HG03571 (cell line): ENCODE measurements around the gene APOC3.
"Not testable (repeated sequence)": the region's sequence is repeated elsewhere in the genome, so short reads cannot be mapped to it uniquely, and the experiment has no call there.

Experiments
- ATAC-seq: cut with Tn5 transposase; IDR thresholded peaks from one replicate; pipeline ENCODE4 v1.9.1; 2021; ENCODE audit not compliant: unreplicated experiment

APOC3 gene

GRCh38 chr11:116801662-116802061 lies 28.0 kb upstream of the APOC3 start:
- ATAC-seq, result not testable (repeated sequence)

GRCh38 chr11:116804001-116804400 lies 25.7 kb upstream of the APOC3 start:
- no peak for ATAC-seq

GRCh38 chr11:116807601-116808261 lies 22.0 kb upstream of the APOC3 start:
- no peak for ATAC-seq

GRCh38 chr11:116808262-116809175 lies 21.2 kb upstream of the APOC3 start:
- ATAC-seq, result no peak

- ATAC-seq, result no peak
Observed at GRCh38 chr11:116811194-116811593, 18.5 kb upstream of the APOC3 start.

- no peak for ATAC-seq
Observed at GRCh38 chr11:116812109-116812508, 17.6 kb upstream of the APOC3 start.

- no peak for ATAC-seq
Observed at GRCh38 chr11:116813170-116813569, 16.5 kb upstream of the APOC3 start.

- no peak for ATAC-seq
Observed at GRCh38 chr11:116813781-116814471, 15.8 kb upstream of the APOC3 start.

- no peak for ATAC-seq
Observed at GRCh38 chr11:116814502-116814901, 15.2 kb upstream of the APOC3 start.

- no peak for ATAC-seq
Observed at GRCh38 chr11:116819049-116819448, 10.7 kb upstream of the APOC3 start.

GRCh38 chr11:116821050-116821918 lies 8.4 kb upstream of the APOC3 start:
- no peak for ATAC-seq

- no peak for ATAC-seq
Observed at GRCh38 chr11:116822575-116822974, 7.1 kb upstream of the APOC3 start.

GRCh38 chr11:116823031-116823843 lies 6.5 kb upstream of the APOC3 start, which contains the start of gene APOA4:
Gene APOA4, minus strand, starts transcription at chr11:116823304. Its CDS starts 113 bp downstream, at chr11:116823191.
- ATAC-seq, result no peak

- no peak for ATAC-seq
Observed at GRCh38 chr11:116825434-116825833, 4.3 kb upstream of the APOC3 start.

- ATAC-seq, result no peak
Observed at GRCh38 chr11:116825854-116826750, 3.6 kb upstream of the APOC3 start.

- no peak for ATAC-seq
Observed at GRCh38 chr11:116826751-116827431, 2.8 kb upstream of the APOC3 start.

GRCh38 chr11:116827461-116827860 lies 2.2 kb upstream of the APOC3 start:
- ATAC-seq, result no peak
